Fibroblast of lung (primary cell): ENCODE measurements around the gene RIMS4. TPM values are rescaled to one million over a fixed set of nuclear protein-coding genes. Genes with fewer than 3 reads are reported as not detected.

Source experiments
- DNase-seq, 2 donors: peaks; one replicate each; pipeline versions ENCODE4 v3.0.0 to v3.0.0-alpha.2; 2010; ENCODE audit warnings: low read depth in 2 of 2
- H2AFZ ChIP-seq: 2 replicates; pipeline ENCODE4 v1.5.1; 2012; ENCODE audit warnings: low read length, control low read depth, inconsistent platforms
- H3K27ac ChIP-seq: 2 replicates; pipeline ENCODE4 v1.5.1; 2011; ENCODE audit warnings: low read length, control low read depth; ENCODE audit not compliant: insufficient read depth
- H3K27me3 ChIP-seq: 2 replicates; pipeline ENCODE4 v1.5.1; 2011; ENCODE audit warnings: mild to moderate bottlenecking, low read length; ENCODE audit not compliant: control insufficient read depth, insufficient read depth
- H3K36me3 ChIP-seq: 2 replicates; pipeline ENCODE4 v1.5.1; 2011; ENCODE audit warnings: low read length; ENCODE audit not compliant: control insufficient read depth, insufficient read depth
- H3K4me1 ChIP-seq: 2 replicates; pipeline ENCODE4 v1.5.1; 2011; ENCODE audit warnings: low read length; ENCODE audit not compliant: control insufficient read depth, insufficient read depth; ENCODE audit errors: extremely low read depth
- H3K4me2 ChIP-seq: 2 replicates; pipeline ENCODE4 v1.5.1; 2011; ENCODE audit warnings: low read length, control low read depth; ENCODE audit not compliant: insufficient read depth; ENCODE audit errors: extremely low read depth
- H3K4me3 ChIP-seq, 4 experiments: fragments of 200-600 bp in 1 of 4; sonication (generic) in 1 of 4; replicated peaks in 1 of 4; 2 replicates each; pipeline ENCODE4 v1.5.1; 2011 to 2016; ENCODE audit warnings: low read length in 4 of 4, low read depth in 3 of 4, mild to moderate bottlenecking in 3 of 4, control low read depth in 2 of 4, inconsistent platforms in 1 of 4, mixed read lengths in 1 of 4; ENCODE audit not compliant: insufficient read depth in 1 of 4; ENCODE audit errors: control extremely low read depth in 1 of 4
- H3K79me2 ChIP-seq: 2 replicates; pipeline ENCODE4 v1.5.1; 2012; ENCODE audit warnings: mild to moderate bottlenecking, low read length, inconsistent platforms; ENCODE audit not compliant: control insufficient read depth, insufficient read depth
- H3K9ac ChIP-seq: 2 replicates; pipeline ENCODE4 v1.5.1; 2011; ENCODE audit warnings: mild to moderate bottlenecking, low read length, control low read depth; ENCODE audit not compliant: insufficient read depth
- H3K9me3 ChIP-seq: 2 replicates; pipeline ENCODE4 v1.5.1; 2012; ENCODE audit warnings: low read depth, low read length; ENCODE audit not compliant: control insufficient read depth, insufficient read depth
- H4K20me1 ChIP-seq: 2 replicates; pipeline ENCODE4 v1.5.1; 2011; ENCODE audit warnings: low read length; ENCODE audit not compliant: control insufficient read depth, insufficient read depth; ENCODE audit errors: extremely low read depth
- EZH2 ChIP-seq: IDR thresholded peaks from 2 replicates; pipeline ENCODE4 v1.5.1; 2012; ENCODE audit warnings: low read length, control low read depth, mild to moderate bottlenecking; ENCODE audit errors: missing control alignments
- polyA plus RNA-seq, 2 donors: library from polyadenylated mRNA; depleted of rRNA in 1 of 2; stranded (reverse) in 1 of 2; unstranded in 1 of 2; fragments of >200 nt; gene quantifications; 2 replicates each; pipeline ENCODE4 v1.2.1, GENCODE V29; 2011 to 2012; ENCODE audit warnings: missing spikeins in 1 of 2
- total RNA-seq: library from RNA; depleted of rRNA; stranded (reverse); fragments of >200 nt; gene quantifications from 2 replicates; pipeline ENCODE4 v1.2.1, GENCODE V29; 2014
- TF ChIP-seq, protein P1 (sequence below), 2 donors: IDR thresholded peaks in 1 of 2; conservative IDR thresholded peaks in 1 of 2; 1 replicate in 1 of 2; 2 replicates in 1 of 2; pipeline ENCODE4 v1.5.1; 2011 to 2012; ENCODE audit warnings: low read length in 2 of 2, control low read depth in 1 of 2, inconsistent platforms in 1 of 2, low read depth in 1 of 2, mild to moderate bottlenecking in 1 of 2

RIMS4 gene
- total and polyA plus RNA-seq, 2 donors (not counting 1 experiment from before 2014, with no cell fraction given): under 0.01 to 0.03 TPM

DNA sequence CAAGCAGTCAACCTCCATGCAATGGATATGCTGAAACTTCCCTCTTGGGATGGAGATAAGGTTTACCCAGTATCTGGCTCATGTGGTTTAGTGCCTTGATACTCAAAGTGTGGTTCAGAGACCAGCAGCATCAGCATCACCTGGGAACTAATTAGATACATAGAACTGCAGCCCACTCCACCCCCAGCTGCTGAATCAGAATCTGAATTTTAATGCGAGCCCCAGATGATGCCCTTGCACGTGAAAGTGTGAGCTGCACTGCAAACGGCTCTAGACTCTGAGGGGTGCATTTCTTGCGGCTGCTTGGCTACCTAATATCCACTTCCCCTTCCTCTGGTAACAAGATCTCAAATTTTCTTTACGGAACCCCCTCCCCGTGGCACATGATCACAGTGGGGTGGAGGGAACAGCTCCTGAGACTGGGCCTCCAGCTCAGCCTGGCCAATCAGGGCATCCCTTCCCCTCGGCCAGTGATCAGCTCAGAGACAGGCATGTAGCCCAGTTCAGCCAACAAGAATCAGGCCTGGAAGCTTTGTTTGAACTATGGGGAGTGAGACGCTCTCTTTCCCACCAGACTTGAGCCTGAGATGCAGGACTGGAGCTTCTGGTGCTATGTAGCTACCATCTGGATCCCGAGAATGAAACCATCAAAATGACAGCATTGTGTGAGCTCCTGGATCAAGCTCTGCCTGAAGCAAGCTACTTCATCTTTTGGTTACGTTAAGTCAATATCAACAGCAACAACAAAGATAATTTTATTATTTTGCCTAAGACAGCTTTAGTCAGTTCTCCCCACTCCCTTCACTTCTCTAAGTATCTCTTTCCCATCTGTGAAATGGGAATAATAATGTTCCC, 51.9 kb downstream of the RIMS4 start:
- no peak for DNase-seq
- no peaks in the 10 kb centered on the region for H3K79me2 ChIP-seq
- no peaks in the 10 kb centered on the region for H3K9me3 ChIP-seq
- no peak overlapping the region for H2AFZ ChIP-seq
- no peak for TF ChIP-seq EZH2
- TF ChIP-seq, protein P1, sequence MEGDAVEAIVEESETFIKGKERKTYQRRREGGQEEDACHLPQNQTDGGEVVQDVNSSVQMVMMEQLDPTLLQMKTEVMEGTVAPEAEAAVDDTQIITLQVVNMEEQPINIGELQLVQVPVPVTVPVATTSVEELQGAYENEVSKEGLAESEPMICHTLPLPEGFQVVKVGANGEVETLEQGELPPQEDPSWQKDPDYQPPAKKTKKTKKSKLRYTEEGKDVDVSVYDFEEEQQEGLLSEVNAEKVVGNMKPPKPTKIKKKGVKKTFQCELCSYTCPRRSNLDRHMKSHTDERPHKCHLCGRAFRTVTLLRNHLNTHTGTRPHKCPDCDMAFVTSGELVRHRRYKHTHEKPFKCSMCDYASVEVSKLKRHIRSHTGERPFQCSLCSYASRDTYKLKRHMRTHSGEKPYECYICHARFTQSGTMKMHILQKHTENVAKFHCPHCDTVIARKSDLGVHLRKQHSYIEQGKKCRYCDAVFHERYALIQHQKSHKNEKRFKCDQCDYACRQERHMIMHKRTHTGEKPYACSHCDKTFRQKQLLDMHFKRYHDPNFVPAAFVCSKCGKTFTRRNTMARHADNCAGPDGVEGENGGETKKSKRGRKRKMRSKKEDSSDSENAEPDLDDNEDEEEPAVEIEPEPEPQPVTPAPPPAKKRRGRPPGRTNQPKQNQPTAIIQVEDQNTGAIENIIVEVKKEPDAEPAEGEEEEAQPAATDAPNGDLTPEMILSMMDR (conservative IDR thresholded peaks at IDR 0.05 in 1 of 2, IDR thresholded peaks at IDR 0.05 in 1 of 2; ENCODE audit: low read depth in 1 of 2, low read length in 2 of 2): no peak
- H3K4me3 ChIP-seq: no peak overlapping the region
- H3K36me3 ChIP-seq: no peaks in the 10 kb centered on the region
- H4K20me1 ChIP-seq: no peaks in the 10 kb centered on the region
- H3K4me1 ChIP-seq: no peaks in the 10 kb centered on the region
- no peak overlapping the region for H3K4me2 ChIP-seq
- H3K27me3 ChIP-seq: peaks cover 5% of the 10 kb centered on the region
- no peak overlapping the region for H3K27ac ChIP-seq
- no peak overlapping the region for H3K9ac ChIP-seq

DNA sequence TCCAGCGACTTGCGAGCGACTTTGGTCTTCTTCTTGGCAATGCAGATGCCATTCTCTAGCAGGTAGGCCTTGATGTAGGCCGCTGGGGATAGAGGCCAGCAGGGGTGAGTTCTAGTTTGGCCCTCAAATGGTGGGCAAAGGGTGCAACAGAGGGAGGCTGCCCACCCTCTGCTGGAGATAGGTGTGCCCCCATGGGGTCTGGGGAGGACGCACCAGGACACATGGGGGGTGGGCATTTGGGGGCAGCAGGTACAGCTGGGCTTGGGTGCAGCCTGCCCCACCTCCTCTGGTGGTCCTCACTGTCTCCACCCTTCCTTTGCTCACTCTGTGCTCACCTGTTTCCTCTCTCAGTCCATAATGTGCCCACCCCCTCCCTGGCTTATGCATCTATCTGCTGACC, 53.4 kb downstream of the RIMS4 start:
- no peaks in the 10 kb centered on the region for H3K4me1 ChIP-seq
- H3K27me3 ChIP-seq: peaks cover 3% of the 10 kb centered on the region
- H3K9me3 ChIP-seq: no peaks in the 10 kb centered on the region

GRCh38 chr20:44756011-44756688, 54.2 kb downstream of the RIMS4 start:
- no peaks in the 10 kb centered on the region for H4K20me1 ChIP-seq
- no peak overlapping the region for H3K9ac ChIP-seq
- no peak for DNase-seq
- no peak overlapping the region for H3K27ac ChIP-seq
- H3K4me3 ChIP-seq: no peak overlapping the region
- peaks cover 6% of the 10 kb centered on the region for H3K27me3 ChIP-seq
- H3K9me3 ChIP-seq: no peaks in the 10 kb centered on the region
- no peaks in the 10 kb centered on the region for H3K79me2 ChIP-seq
- no peaks in the 10 kb centered on the region for H3K36me3 ChIP-seq
- TF ChIP-seq, protein P1 (conservative IDR thresholded peaks at IDR 0.05 in 1 of 2, IDR thresholded peaks at IDR 0.05 in 1 of 2; ENCODE audit: low read depth in 1 of 2, low read length in 2 of 2): no peak
- no peak for TF ChIP-seq EZH2
- no peak overlapping the region for H2AFZ ChIP-seq
- H3K4me2 ChIP-seq: no peak overlapping the region
- H3K4me1 ChIP-seq: no peaks in the 10 kb centered on the region

More for the DNA sequence above, 53.4 kb downstream of the RIMS4 start:
- H3K36me3 ChIP-seq: no peaks in the 10 kb centered on the region
- no peak overlapping the region for H3K27ac ChIP-seq
- H2AFZ ChIP-seq: no peak overlapping the region
- H3K4me2 ChIP-seq: no peak overlapping the region
- H3K4me3 ChIP-seq: no peak overlapping the region
- no peak for DNase-seq
- TF ChIP-seq, protein P1 (conservative IDR thresholded peaks at IDR 0.05 in 1 of 2, IDR thresholded peaks at IDR 0.05 in 1 of 2; ENCODE audit: low read depth in 1 of 2, low read length in 2 of 2): no peak
- no peak for TF ChIP-seq EZH2
- H3K79me2 ChIP-seq: no peaks in the 10 kb centered on the region
- H4K20me1 ChIP-seq: no peaks in the 10 kb centered on the region
- no peak overlapping the region for H3K9ac ChIP-seq
